KOPT-K1 (cell line): ENCODE data around the gene SFT2D1.

Source experiments
- H3K27ac ChIP-seq: fragments of 200-600 bp; sonication (generic); 2 replicates; pipeline ENCODE4 v1.5.1; 2016; ENCODE audit warnings: antibody characterized with exemption, mild to moderate bottlenecking, low read depth, low read length; ENCODE audit not compliant: poor library complexity, severe bottlenecking
- H3K36me3 ChIP-seq: fragments of 200-600 bp; sonication (generic); 2 replicates; pipeline ENCODE4 v1.5.1; 2017; ENCODE audit warnings: antibody characterized with exemption, mild to moderate bottlenecking, low read length, moderate library complexity; ENCODE audit not compliant: insufficient read depth
- H3K9me3 ChIP-seq: fragments of 200-600 bp; sonication (generic); 2 replicates; pipeline ENCODE4 v1.5.1; 2017; ENCODE audit warnings: antibody characterized with exemption, low read length, mild to moderate bottlenecking; ENCODE audit not compliant: insufficient read depth, poor library complexity, severe bottlenecking

SFT2D1 gene

DNA sequence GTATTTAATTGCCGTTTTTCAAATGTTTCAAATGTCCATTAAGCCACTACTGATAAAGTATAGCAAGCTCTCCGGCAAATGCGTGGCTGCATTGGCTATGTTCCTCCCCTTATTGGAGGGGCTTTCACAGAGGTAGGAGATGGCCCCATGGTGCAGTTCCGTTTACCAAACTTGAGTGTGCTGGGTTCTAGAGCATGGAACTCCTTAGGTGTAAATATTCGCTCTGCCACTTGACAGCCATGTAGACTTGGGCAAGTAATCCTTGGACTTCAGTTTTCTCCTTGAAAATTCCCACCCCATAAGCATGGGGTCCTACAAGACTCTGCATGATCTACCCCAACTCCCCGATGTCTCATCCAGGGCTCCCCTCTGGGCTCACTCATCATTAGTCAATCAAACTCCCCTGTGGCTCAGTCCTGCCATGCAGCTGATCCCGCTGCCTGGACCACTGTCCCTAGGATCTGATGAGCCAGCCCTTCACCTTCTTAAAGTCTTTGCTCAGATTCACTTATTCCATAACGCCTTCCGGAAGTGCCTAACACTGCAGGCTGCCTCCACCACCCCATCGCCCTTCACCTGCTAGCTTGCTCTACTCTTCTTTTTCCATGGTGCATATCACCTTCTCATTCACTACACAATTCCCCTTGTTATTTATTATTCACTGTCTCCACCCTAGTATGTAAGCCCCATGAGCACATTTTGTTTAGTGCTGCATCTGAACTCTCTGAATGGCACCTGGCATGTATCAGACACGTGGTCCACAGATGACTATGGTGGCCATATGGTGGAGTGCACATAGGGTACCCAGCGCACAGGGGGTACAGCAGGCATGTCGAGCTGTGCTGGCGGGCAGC is 52.9 kb downstream of the SFT2D1 start:
- Histone ChIP-seq H3K9me3 (no peaks in the 10 kb centered on the region), H3K36me3 (no peaks in the 10 kb centered on the region), H3K27ac (no peak overlapping the region)

DNA sequence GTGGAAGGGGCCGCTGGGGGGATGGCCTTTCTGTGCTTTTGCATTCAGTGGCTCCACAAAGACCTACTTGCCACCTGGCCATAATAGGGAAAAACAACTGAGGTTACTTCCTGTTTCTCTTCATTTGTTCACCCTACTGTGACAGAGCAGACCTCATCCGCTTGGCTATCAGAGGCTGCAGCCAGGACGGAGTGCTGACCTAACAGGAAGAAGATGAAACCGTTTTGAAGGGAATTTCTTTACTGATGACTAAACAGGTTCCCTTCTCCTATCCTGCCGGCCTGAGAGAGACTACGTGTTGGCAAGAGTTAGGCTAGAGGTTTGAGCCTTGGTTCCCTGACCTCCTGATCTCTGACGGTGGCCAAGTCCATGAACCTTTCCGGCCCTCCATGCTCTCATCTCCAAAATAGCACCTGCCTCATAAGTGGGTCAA is 55.5 kb downstream of the SFT2D1 start:
- Histone ChIP-seq H3K27ac (no peak overlapping the region), H3K9me3 (no peaks in the 10 kb centered on the region)

DNA sequence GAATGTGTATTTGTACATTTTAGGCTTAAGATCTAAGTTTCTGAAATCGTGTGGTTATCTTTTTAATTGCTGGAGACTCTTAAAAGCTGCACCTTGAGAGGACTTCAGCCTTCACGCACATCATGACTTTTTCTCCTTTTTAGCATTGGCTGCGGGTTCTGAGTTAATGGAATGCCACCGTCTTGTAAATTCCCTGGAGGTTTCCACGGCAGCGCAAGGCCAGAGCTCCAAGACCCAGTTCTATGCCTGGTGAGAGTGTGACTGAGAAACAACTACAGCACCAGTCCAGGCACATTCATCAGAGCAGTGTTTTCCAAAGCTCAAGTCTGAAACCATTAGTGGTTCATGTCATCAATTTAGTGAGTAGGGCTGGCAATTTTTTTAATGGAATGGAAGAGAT is 57.1 kb downstream of the SFT2D1 start:
- Histone ChIP-seq H3K27ac (no peak overlapping the region), H3K9me3 (no peaks in the 10 kb centered on the region), H3K36me3 (no peaks in the 10 kb centered on the region)

More for the DNA sequence above, 55.5 kb downstream of the SFT2D1 start:
- no peaks in the 10 kb centered on the region for H3K36me3 ChIP-seq

DNA sequence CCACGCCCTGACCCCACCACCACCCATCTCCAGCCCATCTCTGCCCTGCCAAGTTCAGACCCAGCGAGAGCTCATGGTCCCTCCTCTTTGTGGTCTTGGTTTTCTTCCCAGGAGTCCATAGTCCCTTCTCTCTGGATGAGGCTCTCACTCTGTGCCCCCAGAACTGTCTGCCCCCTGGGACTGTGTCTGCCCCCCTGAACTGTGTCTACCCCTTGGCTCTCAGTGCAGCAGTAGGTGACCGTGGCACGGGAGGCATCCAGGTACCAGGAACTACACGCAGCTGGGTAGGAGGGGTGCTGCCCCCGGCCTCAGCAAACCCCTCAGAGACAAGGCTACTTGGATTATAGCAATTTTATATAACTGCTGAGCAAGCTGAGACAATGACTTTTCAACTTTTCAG is 57.7 kb downstream of the SFT2D1 start:
- Histone ChIP-seq H3K27ac (no peak overlapping the region), H3K36me3 (no peaks in the 10 kb centered on the region), H3K9me3 (no peaks in the 10 kb centered on the region)

DNA sequence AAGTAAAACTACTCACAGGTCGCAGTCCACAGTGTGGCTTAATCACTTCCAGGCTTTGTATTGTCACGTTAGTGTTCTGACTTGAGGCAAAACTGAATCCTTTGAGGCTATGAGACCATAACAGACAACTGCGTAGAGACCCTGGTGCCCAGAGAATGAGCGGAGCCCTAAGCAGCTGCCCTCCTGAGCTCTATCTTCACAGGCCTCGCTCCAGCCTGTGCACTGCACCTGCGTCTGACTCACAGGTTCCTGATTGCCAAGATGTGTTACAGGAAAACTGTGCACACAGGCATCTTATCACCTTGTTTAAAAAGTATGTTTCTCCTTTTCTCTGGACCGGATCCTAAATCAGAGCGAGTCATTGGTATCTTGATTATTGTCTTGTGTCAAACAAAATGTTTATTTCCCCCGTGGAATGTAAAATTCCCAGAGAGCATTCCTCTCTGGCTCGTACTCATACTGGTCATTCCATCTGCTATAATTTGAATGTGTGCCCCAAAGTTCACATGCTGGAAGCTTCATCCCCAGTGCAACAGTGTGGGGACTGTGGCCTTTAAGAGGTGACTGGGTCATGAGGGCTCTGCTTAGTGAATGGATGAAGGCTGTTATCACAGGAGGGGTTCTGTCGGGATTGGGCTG is 59.8 kb downstream of the SFT2D1 start:
- Histone ChIP-seq H3K36me3 (no peaks in the 10 kb centered on the region), H3K27ac (no peak overlapping the region), H3K9me3 (no peaks in the 10 kb centered on the region)

DNA sequence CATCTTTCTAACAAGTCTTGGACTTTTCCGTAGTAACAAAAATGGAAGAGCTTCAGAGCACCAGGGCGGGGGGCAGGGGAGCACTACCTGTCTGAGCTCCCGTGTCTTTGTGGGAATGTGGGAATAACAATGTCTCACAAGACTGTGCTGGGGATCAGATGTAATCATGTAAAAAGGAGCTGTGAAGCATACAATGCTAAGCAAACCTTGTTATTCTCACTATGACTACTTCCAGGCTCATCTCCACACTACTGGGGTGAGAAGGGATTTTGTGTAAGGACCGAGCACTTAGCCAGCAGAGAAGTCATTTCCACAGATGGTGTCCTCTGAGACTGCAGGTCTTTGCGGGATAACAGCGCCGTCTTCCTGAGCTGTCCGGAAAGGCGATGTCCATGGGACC is 61.2 kb downstream of the SFT2D1 start:
- no peaks in the 10 kb centered on the region for H3K36me3 ChIP-seq
- no peaks in the 10 kb centered on the region for H3K9me3 ChIP-seq
- H3K27ac ChIP-seq = no peak overlapping the region

DNA sequence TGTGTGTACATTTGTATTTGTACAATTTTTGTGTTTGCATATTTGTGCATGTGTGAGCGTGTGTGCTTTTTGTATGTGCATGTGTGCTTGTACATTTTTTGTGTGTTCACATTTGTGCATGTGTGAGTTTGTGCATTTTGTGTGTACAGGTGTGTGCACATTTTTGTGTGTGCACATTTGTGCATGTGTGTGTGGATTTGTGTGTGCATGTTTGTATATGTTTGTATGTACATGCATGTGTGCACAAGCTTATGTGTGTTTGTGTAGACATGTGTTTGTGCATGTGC is 63.0 kb downstream of the SFT2D1 start:
- Histone ChIP-seq H3K36me3 (no peaks in the 10 kb centered on the region), H3K9me3 (no peaks in the 10 kb centered on the region), H3K27ac (no peak overlapping the region)

DNA sequence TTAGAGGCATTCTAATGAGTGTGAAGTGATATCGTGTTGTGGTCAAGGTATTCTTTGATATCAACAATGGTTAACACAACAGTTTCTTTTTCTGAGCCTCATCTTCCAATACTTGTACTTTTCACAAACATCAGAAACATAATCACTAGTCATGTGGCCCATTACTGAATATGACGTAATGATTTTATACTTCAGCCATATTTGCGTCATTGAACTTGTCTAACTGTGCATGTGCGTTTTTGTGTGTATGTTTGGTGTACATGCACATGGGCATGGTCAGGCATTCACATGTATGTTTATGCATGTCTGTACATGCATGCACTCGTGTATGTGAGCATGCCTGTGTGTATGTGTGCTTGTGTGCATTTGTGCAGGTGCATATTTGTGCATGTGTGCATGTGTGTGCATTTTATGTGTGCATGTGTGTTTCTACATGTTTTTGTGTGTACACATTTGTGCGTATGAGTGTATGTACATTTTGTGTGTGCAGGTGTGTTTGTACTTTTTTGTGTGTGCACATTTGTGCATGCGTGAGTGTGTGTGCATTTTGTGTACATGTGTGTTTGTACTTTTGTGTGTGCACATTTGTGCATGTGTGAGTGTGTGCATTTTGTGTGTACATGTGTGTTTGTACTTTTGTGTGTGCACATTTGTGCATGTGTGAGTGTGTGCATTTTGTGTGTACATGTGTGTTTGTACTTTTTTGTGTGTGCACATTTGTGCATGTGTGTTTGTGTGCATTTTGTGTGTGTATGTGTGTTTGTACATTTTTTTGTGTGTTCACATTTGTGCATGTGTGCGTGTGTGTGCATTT is 63.6 kb downstream of the SFT2D1 start:
- Histone ChIP-seq H3K36me3 (no peaks in the 10 kb centered on the region), H3K9me3 (no peaks in the 10 kb centered on the region), H3K27ac (no peak overlapping the region)

DNA sequence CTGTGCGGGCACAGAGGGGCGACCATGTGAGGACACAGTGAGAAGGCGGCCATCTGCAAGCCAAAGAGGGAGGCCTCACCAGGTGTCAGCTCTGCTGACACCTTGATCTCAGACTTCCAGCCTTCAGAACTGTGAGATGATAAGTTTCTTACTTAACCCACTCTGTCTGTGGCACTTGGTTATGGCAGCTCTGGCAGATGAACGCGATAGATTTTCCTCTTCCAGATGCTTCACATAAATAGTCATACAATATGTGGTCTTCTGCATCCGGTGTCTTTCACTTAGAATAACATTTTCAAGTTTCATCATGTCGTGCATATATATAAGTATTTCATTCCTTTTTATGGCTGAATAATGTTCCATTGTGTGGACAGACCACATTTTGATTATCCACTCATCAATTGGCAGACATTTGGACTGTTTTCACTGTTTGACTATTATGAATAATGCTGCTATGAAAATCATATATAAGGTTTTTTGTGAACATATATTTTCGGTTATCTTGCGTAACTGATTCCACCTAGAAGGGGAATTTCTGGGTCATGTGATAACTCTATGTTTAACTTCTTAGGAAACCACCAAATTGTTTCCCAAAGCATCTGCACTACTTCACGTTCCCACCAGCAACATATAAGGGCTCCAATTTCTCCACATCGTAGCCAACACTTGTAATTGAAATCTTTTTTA is 64.3 kb downstream of the SFT2D1 start:
- H3K9me3 ChIP-seq = no peaks in the 10 kb centered on the region
- no peaks in the 10 kb centered on the region for H3K36me3 ChIP-seq
- no peak overlapping the region for H3K27ac ChIP-seq

DNA sequence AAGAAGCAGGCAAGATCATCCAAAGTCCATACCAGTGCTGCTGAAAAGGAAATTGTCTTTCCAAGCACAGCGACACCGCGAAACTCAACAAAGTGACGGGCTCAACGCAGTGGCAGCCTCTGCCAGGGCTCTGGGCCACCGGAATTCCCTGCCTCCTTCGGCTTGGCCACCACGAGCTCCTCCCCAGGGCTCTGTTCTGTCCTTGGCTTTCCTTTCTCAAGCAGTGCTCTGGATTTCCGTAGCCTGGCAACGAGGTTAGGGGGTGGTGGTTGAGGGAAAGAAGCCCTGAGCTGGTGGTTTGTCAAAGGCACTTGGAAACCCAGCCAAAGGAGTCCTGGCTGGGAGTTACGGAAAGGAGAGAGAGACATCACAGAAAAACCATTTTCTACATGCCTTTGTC is 65.3 kb downstream of the SFT2D1 start:
- Histone ChIP-seq H3K36me3 (no peaks in the 10 kb centered on the region), H3K9me3 (no peaks in the 10 kb centered on the region), H3K27ac (no peak overlapping the region)

DNA sequence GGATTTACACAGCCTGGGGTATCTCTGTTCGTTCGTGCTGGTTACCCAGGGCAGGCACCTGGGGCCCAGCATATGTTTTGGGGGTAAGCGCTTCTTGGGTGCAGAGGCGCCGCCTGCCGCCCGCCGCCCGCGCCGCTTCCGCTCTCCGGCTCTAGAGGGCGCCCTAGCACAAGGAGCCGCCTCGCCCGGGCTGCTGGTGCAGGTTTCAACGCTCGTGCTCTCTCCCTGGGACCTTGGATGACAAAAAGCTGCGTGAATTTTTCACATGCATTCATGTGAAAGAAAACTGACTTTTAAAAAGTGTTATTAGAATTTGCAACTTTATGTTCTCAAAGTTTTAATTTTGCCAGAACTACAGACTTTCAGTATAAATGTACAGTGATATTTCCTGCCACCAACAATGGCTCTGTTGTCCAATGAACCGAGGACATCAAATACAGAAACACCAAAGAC is 66.6 kb downstream of the SFT2D1 start:
- Histone ChIP-seq H3K36me3 (no peaks in the 10 kb centered on the region), H3K9me3 (no peaks in the 10 kb centered on the region), H3K27ac (no peak overlapping the region)

DNA sequence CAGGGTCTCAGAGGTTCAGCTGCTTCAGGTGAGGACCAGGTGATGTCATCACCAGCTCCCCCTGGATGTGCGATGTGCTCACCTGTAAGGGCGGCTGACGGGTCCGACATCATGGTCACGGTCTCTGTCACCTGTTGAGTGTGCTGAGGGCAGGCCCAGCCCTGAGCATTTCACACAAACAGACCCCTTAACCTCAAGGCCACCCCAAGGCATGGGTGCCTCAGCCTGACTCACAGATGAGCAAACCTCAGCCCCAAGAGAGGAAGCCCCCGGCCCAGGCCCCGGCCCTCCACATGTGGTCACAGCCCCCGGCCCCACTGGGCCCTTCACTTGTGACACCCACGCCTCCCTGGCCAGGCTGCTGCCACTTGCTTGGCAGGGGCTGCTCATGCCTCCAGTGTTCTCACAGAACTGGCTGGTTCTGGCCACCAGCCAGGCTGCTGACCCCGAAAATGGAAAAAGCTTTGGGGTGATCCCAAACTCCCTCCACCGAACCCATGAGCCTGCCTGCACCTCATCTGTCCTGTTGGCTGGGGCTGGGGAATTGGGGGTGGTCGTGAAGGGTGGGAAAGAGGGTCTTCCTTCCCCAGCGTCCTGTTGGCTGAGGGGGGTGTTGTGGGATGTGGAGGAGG is 67.5 kb downstream of the SFT2D1 start:
- H3K27ac ChIP-seq = no peak overlapping the region
- no peaks in the 10 kb centered on the region for H3K9me3 ChIP-seq
- no peaks in the 10 kb centered on the region for H3K36me3 ChIP-seq

DNA sequence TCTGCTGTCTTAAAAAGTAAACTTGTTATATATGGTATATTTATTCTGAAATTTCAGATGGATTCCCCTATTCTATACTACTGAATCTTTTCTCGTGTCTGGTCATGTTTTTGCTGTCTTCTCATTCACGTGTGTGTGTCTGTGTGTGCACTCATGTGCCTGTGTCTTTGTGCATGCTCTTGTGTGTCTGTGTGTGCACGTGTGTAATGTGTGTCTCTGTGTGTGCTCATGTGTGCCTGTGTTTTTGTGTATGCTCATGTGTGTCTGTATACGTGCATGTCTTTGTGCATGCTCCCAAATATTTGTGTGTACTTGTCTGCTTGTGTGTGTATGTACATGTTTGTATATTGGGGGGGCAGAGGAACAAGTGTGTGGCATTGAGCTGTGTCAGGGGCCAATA is 68.2 kb downstream of the SFT2D1 start:
- H3K9me3 ChIP-seq = no peaks in the 10 kb centered on the region
- no peak overlapping the region for H3K27ac ChIP-seq
- no peaks in the 10 kb centered on the region for H3K36me3 ChIP-seq

DNA sequence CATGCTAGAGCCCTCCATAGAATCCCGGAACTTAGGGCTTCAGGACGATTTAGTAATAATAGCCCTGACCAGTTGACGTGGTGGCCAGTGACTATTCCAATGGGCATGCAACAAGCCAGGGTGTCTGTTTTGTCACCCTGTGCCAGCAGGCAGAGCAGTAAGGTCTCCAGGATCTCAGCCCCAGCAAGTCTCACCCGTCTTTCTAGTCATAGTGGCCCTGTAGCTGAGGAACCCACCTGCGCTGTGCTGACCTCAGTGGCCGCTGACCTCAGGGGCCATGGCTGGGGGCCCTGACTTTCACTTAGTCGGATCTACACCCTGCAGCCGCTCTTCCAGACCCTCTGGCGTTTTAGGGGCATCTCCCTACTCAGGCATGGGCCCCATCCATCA is 71.0 kb downstream of the SFT2D1 start:
- Histone ChIP-seq H3K27ac (no peak overlapping the region), H3K9me3 (no peaks in the 10 kb centered on the region), H3K36me3 (no peaks in the 10 kb centered on the region)
